ENCODE data around the gene TTC22. TPM values are rescaled to one million over a fixed set of nuclear protein-coding genes. Genes with fewer than 3 reads are reported as not detected.

Gene TTC22
- total RNA-seq, 4 donors from 2014 or later, result 0.93 to 7.3 (median 1.0) TPM; not detected in 1

- Histone ChIP-seq H3K36me3 (no peaks in the 10 kb centered on the region), H3K27me3 (peaks cover 29% of the 10 kb centered on the region), H3K4me1 (peaks cover 0 to 14% (median 3%) of the 10 kb centered on the region in 3 donors), H3K27ac (no peak overlapping the region), H3K9me3 (peaks cover 0 to 9% (median 0%) of the 10 kb centered on the region in 3 donors), H3K4me3 (no peak overlapping the region)
- WGBS, 2 donors (ENCODE audit: low coverage in 1 of 2), result 80 to 90% methylated on average over 1 to 2 of the region's 2 CpGs
- ATAC-seq, result no peak
- TF ChIP-seq POLR2A (IDR thresholded peaks at IDR 0.05), result no peak
- no peak for TF ChIP-seq EP300 (IDR thresholded peaks at IDR 0.05)
- TF ChIP-seq, protein P1, sequence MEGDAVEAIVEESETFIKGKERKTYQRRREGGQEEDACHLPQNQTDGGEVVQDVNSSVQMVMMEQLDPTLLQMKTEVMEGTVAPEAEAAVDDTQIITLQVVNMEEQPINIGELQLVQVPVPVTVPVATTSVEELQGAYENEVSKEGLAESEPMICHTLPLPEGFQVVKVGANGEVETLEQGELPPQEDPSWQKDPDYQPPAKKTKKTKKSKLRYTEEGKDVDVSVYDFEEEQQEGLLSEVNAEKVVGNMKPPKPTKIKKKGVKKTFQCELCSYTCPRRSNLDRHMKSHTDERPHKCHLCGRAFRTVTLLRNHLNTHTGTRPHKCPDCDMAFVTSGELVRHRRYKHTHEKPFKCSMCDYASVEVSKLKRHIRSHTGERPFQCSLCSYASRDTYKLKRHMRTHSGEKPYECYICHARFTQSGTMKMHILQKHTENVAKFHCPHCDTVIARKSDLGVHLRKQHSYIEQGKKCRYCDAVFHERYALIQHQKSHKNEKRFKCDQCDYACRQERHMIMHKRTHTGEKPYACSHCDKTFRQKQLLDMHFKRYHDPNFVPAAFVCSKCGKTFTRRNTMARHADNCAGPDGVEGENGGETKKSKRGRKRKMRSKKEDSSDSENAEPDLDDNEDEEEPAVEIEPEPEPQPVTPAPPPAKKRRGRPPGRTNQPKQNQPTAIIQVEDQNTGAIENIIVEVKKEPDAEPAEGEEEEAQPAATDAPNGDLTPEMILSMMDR (IDR thresholded peaks at IDR 0.05), result no peak
- no peak for TF ChIP-seq POLR2AphosphoS5 (IDR thresholded peaks at IDR 0.05)
Observed at GRCh38 chr1:54796902-54797301, 4.2 kb downstream of the TTC22 start.

GRCh38 chr1:54795841-54796468 is 5.2 kb downstream of the TTC22 start:
- peaks cover 0 to 13% (median 0%) of the 10 kb centered on the region in 3 donors for H3K9me3 ChIP-seq
- WGBS, 2 donors (ENCODE audit: low coverage in 1 of 2), result 94 to 100% methylated on average over 3 to 9 of the region's 18 CpGs
- no peak overlapping the region for H3K4me3 ChIP-seq
- no peaks in the 10 kb centered on the region for H3K36me3 ChIP-seq
- ATAC-seq, result no peak
- no peak overlapping the region for H3K27ac ChIP-seq
- peaks cover 0 to 5% (median under 1%) of the 10 kb centered on the region in 3 donors for H3K4me1 ChIP-seq
- TF ChIP-seq, protein P1 (IDR thresholded peaks at IDR 0.05), result no peak
- no peak for TF ChIP-seq POLR2AphosphoS5 (IDR thresholded peaks at IDR 0.05)
- TF ChIP-seq EP300 (IDR thresholded peaks at IDR 0.05), result no peak
- no peak for TF ChIP-seq POLR2A (IDR thresholded peaks at IDR 0.05)
- peaks cover 29% of the 10 kb centered on the region for H3K27me3 ChIP-seq

DNA sequence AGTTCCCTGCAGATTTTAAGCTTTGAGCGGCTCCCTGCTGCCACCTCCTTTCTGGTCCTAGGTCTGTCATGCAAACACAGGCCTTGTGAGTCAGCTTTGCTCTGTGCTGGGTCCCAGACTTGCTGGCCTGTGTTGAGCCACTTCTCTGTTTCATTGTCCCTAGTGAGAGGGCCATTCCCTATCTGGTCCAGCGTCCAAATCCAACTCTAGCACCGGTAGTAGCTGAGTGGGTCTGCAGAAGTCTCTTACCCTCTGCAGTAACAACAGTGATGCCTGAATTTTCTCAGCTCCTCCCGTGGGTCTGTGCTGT is 5.8 kb downstream of the TTC22 start:
- no peak overlapping the region for H3K4me3 ChIP-seq
- H3K9me3 ChIP-seq, result peaks cover 0 to 13% (median 0%) of the 10 kb centered on the region in 3 donors
- ATAC-seq, result no peak
- no peaks in the 10 kb centered on the region for H3K36me3 ChIP-seq
- 38 to 100% methylated on average over 1 of the region's 4 CpGs for WGBS, 2 donors (ENCODE audit: low coverage in 1 of 2)
- TF ChIP-seq POLR2A (IDR thresholded peaks at IDR 0.05), result no peak
- TF ChIP-seq, protein P1 (IDR thresholded peaks at IDR 0.05), result no peak
- no peak for TF ChIP-seq POLR2AphosphoS5 (IDR thresholded peaks at IDR 0.05)
- no peak for TF ChIP-seq EP300 (IDR thresholded peaks at IDR 0.05)
- peaks cover 24% of the 10 kb centered on the region for H3K27me3 ChIP-seq
- no peaks in the 10 kb centered on the region for H3K4me1 ChIP-seq
- H3K27ac ChIP-seq, result no peak overlapping the region

GRCh38 chr1:54794451-54795355 is 6.4 kb downstream of the TTC22 start:
- TF ChIP-seq POLR2AphosphoS5 (IDR thresholded peaks at IDR 0.05) (no peak), EP300 (IDR thresholded peaks at IDR 0.05) (no peak), POLR2A (IDR thresholded peaks at IDR 0.05) (no peak)
- TF ChIP-seq, protein P1 (IDR thresholded peaks at IDR 0.05), result no peak
- H3K4me1 ChIP-seq, result no peaks in the 10 kb centered on the region
- H3K9me3 ChIP-seq, result peaks cover 0 to 13% (median 0%) of the 10 kb centered on the region in 3 donors
- ATAC-seq, result no peak
- WGBS, 2 donors (ENCODE audit: low coverage in 1 of 2), result 60% methylated on average over 1 of the region's 4 CpGs; no CpG with 5 or more reads in 1 of the 2 donors
- peaks cover 21% of the 10 kb centered on the region for H3K27me3 ChIP-seq
- no peak overlapping the region for H3K27ac ChIP-seq
- no peak overlapping the region for H3K4me3 ChIP-seq
- no peaks in the 10 kb centered on the region for H3K36me3 ChIP-seq
